Measurements from ENCODE around the gene DOK6.

Gene DOK6

DNA sequence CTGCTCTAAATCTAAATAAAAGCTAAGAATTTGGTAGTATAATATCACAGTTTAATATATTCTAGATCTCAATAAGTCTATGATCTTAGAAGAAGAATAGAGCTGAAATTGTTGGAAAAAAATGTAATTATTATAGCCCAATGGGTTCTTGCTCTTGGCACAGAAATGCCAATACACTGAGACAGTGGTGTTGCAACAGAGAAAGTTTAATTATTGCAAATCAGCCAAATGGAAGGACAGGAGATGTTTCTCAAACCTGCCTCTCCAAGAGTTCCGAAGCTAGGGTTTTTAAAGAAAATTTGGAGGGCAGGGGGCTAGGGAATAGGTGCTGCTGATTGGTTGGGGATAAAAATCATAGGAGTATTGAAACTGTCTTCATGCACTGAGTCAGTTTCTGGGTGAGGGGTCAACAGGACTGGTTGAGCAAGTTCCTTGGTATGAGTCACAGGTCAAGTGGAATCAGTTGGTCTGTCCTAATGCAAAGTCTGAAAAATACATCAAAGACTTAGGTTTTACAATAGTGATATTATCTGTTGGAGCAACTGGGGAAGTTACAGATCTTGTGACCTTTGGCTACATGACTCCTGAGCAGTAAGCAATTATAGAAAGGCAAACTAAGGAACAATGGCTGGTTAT is 318.3 kb downstream of the DOK6 start:
- DNase-seq (ENCODE audit: low read depth, low spot score) = no peak
- ChIA-PET CTCF (no interaction called here), POLR2A (no interaction called here)
- no peak for TF ChIP-seq CTCF (IDR thresholded peaks at IDR 0.05; ENCODE audit: insufficient read depth, low read length, missing control alignments)
- no peak overlapping the region for H3K4me3 ChIP-seq (ENCODE audit: low read depth, low read length)

- TF ChIP-seq CTCF (IDR thresholded peaks at IDR 0.05; ENCODE audit: insufficient read depth, low read length, missing control alignments) = no peak
- no peak for DNase-seq (ENCODE audit: low read depth, low spot score)
- POLR2A ChIA-PET = no interaction called here
- CTCF ChIA-PET = interaction anchor here (1.3 kb wide), 1 partner anchor 10 kb away, joined by 3 read pairs; no protein-coding TSS in a partner anchor
- H3K4me3 ChIP-seq (ENCODE audit: low read depth, low read length) = no peak overlapping the region
These were observed 319.7 kb downstream of the DOK6 start for GRCh38 chr18:69720422-69720821.

GRCh38 chr18:69723434-69723833 is 322.7 kb downstream of the DOK6 start:
- DNase-seq (ENCODE audit: low read depth, low spot score) = no peak
- ChIA-PET POLR2A (no interaction called here), CTCF (no interaction called here)
- no peak overlapping the region for H3K4me3 ChIP-seq (ENCODE audit: low read depth, low read length)
- TF ChIP-seq CTCF (IDR thresholded peaks at IDR 0.05; ENCODE audit: insufficient read depth, low read length, missing control alignments) = no peak

DNA sequence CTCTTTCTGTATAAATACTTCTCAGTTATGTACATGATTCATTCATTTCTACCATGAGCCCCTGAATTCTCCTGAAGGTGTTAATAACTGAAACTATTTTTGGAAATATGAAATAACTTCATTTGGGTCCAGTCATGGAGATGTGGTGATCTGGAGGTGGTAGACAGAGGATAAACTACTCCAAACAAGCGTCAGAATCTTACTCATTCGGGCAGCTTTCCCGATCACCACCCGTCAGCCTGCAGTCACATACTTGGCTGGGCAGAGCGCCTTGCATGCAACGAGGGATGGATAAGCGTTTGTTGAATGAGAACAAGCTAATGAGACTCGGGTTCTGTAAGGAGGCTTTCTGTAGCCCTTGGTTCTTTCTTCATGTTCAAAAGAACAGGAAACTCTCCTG is 324.3 kb downstream of the DOK6 start:
- POLR2A ChIA-PET = no interaction called here
- CTCF ChIA-PET = no interaction called here
- no peak overlapping the region for H3K4me3 ChIP-seq (ENCODE audit: low read depth, low read length)
- DNase-seq (ENCODE audit: low read depth, low spot score) = no peak
- no peak for TF ChIP-seq CTCF (IDR thresholded peaks at IDR 0.05; ENCODE audit: insufficient read depth, low read length, missing control alignments)

DNA sequence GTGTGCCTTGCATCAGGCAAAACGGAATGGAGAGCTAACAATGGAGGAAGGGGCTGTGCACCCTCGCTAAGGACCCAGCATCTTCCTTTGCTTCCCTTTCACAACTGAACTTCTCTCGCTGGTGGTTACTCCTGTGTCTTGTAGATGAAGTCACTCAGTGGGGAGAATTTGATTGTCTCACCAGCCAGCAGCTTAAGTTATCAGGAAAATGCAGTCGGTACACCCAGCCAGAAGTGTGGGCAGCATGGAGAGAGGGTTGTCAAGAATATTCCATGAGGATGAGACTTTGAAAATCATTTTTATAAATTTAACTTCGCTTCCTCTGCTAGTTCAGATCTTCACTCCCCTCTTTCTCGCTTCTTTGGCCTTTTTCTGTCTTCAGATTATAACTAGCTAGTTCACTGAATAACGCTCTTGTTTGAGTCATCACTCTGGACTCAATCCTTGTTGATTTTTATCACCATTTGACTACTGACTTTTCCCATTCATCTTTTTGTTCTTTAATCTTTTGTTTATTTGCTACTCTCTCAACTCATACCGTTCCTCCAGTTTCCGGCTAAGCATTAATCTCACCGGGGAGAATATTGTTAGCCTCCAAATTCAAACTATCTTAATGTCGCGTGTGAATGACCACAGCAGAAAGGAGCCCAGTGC is 325.3 kb downstream of the DOK6 start:
- ChIA-PET CTCF (no interaction called here), POLR2A (no interaction called here)
- no peak overlapping the region for H3K4me3 ChIP-seq (ENCODE audit: low read depth, low read length)
- no peak for TF ChIP-seq CTCF (IDR thresholded peaks at IDR 0.05; ENCODE audit: insufficient read depth, low read length, missing control alignments)
- DNase-seq (ENCODE audit: low read depth, low spot score) = no peak

DNA sequence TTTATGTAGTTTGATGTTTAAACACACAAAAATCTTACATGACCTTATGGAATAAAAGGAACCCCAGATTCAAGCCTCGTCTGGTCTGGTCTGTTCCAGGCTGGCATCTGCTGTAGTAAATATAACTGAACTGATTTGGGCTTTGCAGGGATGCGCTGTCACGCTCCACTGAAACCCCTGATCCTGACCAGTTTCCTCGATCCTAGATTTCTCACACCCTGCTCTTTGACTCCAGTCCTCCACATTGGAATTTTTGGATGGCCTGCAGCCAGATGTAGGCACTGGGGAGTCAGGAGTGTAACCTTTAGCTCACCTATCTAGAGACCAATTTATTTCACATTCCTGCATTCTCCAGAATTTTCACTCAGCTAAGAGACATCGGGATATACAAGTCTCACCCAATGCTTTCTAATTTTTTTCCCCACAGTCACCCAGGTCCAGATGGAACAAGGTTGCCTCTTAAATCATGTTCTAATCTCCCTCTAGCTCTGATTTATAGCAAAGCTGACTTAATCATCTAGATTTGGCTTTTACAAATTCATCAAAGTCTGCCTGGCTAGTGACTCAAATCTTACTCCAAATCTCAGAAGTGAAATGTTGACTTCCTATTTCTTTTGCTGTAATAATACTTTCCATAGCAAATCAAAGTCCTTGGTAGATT is 327.4 kb downstream of the DOK6 start:
- no peak for TF ChIP-seq CTCF (IDR thresholded peaks at IDR 0.05; ENCODE audit: insufficient read depth, low read length, missing control alignments)
- no peak for DNase-seq (ENCODE audit: low read depth, low spot score)
- CTCF ChIA-PET = no interaction called here
- no peak overlapping the region for H3K4me3 ChIP-seq (ENCODE audit: low read depth, low read length)
- POLR2A ChIA-PET = no interaction called here

Measured in AG04449 (cell line).